Limb (tissue), 2 donors: ENCODE measurements around the gene TMEM147.
"Not testable (repeated sequence)": the region's sequence is repeated elsewhere in the genome, so short reads cannot be mapped to it uniquely, and the experiment has no call there.

Experiments used
- DNase-seq, 2 donors: peaks; one replicate each; pipeline ENCODE4 v3.0.0-alpha.2; 2016; ENCODE audit errors: extremely low spot score in 2 of 2

TMEM147 gene

DNA sequence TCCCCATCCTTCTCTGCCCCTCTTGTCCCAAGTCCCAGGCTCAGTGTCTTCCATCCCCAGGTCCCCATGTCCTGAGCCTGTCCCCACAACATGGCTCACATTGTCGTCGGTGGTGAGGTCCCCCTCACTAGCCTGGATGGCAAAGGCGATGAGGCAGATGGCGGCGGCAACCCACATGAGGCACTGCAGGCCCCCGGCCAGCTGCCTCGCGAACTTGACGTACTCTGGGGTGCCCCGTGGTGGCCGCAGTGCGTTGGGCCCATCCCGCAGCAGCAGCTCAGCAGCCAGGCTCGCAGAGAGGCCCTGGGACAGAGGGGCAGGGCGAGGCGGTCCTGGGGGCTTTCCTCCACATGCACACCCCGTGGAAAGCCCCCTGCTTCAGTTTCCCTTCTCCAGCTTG is 16.9 kb downstream of the TMEM147 start:
- no peak for DNase-seq

DNA sequence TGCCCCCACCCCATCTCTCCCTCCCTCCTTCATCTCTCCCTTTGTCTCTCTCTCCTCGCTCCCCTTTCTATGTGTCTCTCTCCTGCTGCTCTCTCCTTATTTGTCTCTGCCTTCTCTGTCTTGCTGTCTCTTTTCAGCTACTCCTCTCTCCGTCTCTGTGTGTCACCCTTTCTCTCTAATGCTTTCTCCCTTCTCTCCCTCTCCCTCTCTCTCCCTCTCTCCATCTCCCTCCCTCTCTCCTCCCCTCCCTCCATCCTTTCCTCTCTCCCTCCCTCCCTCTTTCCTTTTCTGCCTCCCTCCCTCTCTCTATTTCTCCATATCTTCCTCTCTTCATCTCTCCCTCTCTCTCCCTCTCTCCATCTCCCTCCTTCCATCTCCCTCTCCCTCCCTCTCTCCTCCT is 17.4 kb downstream of the TMEM147 start:
- DNase-seq, result no peak

DNA sequence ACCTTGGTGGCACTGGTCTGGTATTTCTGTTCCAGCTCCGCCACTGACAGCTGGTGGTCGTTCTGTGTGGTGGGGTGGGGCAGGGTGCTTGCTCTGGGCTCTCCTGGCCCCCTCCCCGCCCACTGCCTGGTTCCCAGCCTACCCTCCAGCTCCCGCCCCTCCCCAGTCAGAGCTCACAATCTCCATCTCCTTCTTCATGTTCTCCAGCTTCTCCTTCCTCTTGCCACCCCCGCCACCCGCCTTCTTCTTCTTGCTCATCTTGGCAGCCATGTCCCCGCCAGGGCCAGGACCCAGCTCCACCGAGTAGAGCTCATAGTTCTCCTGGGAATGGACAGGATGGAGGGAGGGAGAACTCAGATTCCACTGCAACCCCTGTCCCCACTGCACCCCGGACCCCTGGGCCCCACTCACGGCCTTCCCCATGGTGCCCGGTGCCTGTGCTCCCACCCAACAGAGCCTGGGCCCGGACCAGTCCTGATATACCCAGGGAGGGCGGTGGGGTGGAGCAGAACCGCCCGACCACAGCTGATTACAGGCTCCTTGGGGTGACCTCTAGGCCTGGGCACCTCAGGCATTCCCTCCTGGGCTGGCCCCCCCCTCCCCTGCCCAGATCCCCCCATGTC is 17.9 kb downstream of the TMEM147 start, which contains the start of gene ATP4A:
TSS of gene ATP4A (minus strand) at position 452 of the 623 bp plus-strand sequence. CDS start at position 423, 29 bp downstream.
- DNase-seq, result no peak

DNA sequence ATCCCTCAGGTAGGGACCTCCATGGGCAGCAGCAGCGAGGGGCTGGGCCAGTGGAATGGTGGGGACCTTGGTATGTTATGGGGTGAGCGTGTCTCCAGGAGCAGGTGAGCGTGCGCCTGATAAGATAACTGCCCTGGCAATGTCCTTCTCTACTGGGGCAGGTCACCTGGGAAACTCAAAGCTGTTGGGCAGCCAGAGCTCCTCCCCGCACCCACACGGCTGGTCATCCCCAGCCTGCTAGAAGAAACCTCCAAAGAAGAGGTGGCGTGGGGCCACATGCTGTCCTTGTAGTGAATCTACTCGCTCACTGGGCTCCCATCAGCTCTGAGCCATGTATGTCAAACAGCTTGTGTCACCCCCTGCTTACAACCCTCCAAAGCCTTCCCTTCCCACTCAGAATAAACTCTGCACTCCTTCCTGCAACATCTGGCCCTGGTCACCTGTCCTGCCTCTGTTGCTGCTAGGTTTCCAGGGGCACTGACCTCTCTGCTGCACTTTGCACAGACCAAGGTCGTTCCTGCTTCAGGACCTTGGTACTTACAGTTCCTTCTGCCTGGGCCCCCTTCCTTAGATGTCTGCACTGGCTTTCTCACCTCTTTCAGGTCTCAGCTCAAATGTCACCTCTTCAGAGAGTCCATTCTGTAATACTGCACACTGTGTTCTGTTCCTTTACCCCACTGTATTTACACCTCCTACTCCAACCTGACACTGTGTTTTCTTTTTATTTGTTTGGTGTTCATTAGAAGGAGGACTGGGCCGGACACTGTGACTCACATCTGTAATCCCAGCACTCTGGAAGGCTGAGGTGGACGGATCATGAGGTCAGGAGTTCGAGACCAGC is 19.8 kb downstream of the TMEM147 start:
- DNase-seq, result no peak

DNA sequence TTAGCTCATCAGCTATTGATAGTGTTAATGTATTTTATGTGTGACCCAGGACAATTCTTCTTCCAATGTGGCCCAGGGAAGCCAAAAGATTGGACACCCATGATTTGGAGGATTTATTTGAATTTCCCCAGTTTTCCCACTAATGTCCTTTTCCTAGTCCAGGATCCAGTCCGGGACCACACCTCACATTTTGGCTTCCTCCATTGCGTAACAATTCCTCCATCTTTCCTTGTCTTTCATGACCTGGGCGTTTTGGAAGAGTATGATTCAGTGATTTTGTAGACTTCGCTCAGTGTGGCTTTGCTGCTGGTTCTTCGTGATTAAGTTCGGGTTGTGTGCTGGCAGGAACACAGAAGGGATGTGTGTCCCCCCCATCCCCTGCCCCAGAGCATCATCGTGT is 21.3 kb downstream of the TMEM147 start:
- DNase-seq, result no peak

DNA sequence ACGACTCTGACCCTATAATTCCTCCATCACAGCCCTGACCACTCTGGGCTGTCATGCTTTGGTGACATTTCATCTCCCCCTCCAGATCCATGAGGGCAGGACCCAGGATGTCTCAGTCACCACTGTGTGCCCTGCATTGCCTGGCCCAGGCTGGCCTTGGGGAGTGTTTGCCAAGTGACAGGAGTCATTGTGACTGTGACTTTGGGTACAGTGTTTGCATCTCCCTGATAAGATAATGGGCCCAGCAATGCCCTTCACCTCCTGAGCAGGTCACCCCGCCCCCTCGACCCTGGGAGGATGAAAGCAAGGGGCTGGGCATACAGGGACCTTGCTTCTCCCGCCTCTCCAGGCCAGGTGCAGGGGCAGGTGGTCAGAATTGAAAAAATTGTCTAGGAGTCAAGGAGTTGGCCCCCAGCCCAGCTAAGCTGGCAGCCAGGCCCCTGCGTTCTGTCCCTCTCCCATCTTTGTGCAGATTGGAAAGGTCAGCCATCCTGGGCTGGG is 23.9 kb downstream of the TMEM147 start:
- DNase-seq, result no peak

DNA sequence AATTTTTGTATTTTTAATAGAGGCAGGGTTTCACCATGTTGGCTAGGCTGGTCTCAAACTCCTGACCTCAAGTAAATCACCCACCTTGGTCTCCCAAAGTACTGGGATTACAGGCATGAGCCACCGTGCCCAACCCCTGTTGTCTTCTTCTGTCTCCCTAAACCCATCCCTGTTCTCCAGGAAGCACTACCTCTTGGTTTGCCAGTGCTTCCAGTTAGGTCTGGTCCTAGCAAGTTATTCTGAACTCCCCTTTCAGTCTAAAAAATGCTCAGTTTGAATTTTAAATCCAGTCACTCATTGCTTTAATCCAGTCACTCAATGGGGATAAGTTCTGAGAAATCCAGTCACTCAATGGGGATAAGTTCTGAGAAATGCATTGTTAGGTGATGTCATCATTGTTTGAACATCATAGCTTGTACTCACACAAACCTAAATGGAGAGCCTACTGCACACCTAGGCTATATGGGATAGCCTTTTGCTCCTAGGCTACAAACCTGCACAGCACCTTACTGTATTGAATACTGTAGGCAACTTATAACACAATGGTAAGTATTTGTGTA is 26.1 kb downstream of the TMEM147 start:
- no peak for DNase-seq

DNA sequence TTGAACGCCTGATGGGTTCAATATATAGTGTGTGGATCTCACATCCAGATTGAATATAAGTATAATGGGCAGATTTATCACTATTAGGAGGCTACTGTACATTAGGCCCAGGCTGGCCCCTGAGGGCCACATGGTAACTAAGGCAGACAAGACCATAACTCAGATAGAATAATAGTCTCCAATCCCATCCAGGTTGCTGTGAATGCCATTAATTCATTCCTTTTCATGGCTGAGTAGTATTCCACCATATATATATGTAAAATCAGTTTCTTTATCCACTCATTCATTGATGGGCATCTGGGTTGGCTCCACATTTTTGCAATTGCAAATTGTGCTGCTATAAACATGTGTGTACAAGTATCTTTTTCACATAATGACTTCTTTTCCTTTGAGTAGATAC is 32.5 kb downstream of the TMEM147 start:
- no peak for DNase-seq

DNA sequence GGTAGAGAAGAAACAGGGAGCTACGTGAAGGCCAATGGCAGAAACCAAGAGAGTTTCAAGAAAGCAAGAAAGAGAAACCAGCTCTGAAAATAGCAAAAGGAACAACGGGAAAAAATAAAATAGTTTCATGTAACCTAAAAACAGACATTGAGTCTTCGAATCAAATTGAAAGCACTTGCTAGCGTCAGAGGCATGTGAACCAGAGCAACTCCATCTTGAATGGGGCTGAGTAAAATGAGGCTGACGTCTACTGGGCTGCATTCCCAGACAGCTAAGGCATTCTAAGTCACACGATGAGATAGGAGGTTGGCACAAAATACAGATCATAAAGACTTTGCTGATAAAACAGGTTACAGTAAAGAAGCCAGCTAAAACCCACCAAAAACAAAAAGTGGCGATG is 33.3 kb downstream of the TMEM147 start:
- no peak for DNase-seq

DNA sequence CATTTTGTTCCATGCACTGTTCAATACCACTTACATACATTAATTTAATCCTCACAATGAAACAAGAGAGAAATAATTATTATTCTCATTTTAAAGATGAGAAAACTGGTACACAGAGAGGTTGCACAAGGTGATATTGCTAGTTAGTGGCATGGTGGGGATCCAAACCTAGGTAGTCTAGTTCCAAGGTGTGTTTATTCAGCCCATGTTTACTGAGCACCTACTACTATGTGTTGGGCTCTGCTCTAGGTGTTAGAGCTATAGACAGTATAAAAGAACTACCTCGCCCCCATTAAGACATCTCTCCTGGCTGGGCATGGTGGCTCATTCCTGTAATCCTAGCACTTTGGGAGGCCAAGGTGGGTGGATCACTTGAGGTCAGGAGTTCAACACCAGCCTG is 37.3 kb downstream of the TMEM147 start:
- DNase-seq, result no peak

DNA sequence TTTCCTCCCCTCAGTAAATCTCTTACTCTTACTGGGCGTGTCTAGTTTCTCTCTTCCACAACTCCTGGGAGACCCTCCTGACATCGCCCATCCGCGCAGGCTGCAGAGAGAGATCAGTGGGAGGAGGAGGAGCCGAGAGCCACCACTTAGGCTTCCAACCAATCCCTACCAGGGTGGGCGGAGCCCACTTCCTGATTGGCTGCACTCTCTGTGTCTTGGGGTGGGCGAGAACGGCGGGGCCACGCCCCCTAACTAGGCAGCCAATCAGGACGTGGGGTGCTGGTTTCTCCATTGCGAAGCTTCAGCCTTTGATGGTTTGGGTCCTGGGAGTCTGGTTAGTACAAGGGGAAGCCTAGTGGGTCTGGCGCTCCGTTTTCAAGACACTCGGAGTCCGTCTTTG is 40.4 kb downstream of the TMEM147 start, which contains the start of gene PMIS2:
TSS of gene PMIS2 (plus strand) at position 326 of the 400 bp plus-strand sequence. CDS start 87 bp downstream, outside the sequence.
- no peak for DNase-seq

DNA sequence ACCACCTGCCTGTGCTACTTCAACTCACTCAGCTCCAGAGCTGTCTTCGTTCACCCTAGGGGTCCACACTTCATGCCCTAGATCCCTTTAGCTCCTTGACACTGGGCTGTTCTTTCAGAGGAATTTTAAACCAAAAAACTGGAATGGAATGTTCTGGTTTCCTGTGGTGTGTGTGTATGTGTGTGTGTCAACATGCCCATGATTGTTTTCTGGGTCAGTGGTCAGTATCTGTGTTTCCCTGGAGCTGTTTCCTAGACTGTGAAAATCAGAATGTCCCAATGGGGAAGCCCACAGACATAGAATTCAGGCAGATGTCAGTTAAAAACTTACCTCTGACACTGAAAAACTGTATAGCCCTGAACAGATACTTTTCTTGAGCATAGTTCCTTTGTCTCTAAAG is 41.9 kb downstream of the TMEM147 start:
- DNase-seq, result no peak

DNA sequence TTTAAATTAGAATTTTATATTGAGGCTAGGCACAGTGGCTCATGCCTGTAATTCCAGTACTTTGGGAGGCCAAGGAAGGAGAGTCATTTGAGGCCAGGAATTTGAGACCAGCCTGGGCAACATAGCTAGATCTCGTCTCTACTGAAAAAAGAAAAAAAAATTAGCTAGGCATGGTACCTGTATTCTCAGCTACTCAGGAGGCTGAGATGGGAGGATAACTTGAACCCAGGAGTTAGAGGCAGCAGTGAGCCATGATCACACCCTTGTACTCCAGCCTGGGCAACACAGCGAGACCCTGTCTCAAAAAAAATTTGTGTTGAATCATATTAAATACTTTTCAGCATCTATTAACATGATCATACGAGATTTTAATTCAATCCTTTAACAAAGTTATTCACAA is 45.4 kb downstream of the TMEM147 start:
- no peak for DNase-seq

DNA sequence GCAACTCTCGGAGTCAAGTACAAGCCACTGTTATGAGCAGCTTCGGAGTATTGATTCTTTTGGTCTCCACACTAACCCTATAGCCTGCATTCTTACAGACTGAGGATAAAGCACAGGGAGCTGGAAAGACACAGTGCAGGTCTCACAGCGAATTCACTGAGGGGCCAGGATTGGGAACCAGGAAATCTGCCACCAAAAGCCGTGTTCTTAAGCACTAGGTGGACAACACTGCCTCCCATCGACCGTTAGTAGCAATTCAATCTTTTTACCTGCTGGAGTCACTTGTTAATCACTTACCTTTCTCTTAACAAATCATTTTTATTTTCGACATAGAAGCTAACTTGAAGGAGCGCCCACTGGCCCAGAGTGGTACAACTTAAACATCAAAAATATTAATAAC is 46.8 kb downstream of the TMEM147 start:
- peak in 1 of 2 donors; percentile 30 for DNase-seq

DNA sequence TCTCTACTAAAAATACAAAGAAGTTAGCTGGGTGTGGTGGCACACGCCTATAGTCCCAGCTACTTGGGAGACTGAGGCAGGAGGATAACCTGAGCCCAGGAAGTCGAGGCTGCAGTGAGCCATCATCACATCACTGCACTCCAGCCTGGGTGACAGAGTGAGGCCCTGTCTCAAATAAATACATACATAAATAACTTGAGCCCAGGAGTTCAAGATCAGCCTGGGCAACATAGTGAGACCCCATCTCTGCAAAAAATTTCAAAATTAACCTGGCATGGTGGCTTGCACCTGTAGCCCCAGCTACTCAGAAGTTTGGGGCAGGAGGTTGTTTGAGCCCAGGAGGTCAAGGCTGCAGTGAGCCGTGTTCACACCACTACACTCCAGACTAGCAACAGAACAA is 49.6 kb downstream of the TMEM147 start:
- not testable (repeated sequence) for DNase-seq

DNA sequence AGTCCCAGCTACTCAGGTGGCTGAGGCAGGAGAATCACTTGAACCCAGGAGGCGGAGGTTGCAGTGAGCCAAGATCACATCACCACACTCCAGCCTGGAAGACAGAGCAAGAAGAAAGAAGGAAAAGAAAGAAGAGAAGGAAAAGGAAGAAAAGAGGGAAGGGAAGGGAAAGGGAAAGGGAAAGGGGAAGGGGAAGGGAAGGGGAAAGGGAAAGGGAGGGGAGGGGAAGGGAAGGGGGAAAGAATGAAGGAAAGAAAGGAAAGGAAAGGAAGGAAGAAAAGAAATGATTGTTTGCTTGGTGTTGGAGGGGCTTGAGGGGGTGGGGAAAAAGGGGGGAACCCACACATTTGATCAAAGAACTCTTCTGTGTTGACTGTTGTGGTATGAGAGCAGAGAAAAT is 50.5 kb downstream of the TMEM147 start:
- DNase-seq, result no peak

DNA sequence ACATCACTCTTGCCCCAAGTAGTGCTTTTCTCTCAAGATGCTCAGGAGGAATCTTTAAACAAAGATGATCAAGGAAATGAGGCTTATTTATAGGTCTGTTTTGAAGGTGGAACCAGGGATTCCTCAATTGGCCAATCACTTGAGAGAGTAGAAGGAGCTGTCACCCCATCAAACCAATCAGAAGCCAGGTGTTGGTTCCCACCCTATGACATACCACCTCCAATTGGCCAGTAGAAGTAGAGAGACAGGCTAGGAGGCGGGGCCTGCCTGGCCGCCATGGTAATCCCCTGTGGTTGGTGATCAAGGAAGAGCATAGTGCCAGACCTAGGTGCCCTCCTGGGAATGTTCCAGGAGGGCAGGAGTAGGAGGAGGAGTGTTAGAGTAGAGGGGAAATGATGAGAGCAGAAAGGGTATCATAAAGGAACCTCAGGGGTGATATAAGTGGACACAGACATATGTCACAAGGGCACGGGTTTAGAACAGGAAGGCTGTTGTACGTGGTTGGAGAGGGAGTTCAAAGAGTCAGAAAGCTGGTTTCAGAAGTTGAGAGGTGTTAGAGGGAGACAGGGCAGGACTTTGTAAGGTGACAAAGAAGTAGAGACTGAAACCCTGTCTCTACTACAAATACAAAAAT is 51.1 kb downstream of the TMEM147 start:
- no peak for DNase-seq
